NB4 (cell line): ENCODE results near the gene RAB14.

Experiments used
- CTCF ChIP-seq: IDR thresholded peaks from one replicate; pipeline ENCODE4 v1.5.1; 2012; ENCODE audit warnings: low read depth, low read length
- POLR2A ChIP-seq: IDR thresholded peaks from 2 replicates; pipeline ENCODE4 v1.6.1; 2011; ENCODE audit warnings: mild to moderate bottlenecking; ENCODE audit not compliant: insufficient read length; ENCODE audit errors: extremely low read depth

- TF ChIP-seq CTCF (peak; percentile 36), POLR2A (no peak)
Observed at GRCh38 chr9:121169094-121169601, 32.5 kb downstream of the RAB14 start.
